ENCODE measurements around the gene CDC5L.

The CDC5L gene

GRCh38 chr6:44477293-44477894 lies 89.9 kb downstream of the CDC5L start:
- DNase-seq: no peak

- no peak for DNase-seq
Observed at GRCh38 chr6:44478158-44478557, 90.7 kb downstream of the CDC5L start.

GRCh38 chr6:44478591-44479254 lies 91.2 kb downstream of the CDC5L start:
- DNase-seq: no peak

GRCh38 chr6:44480097-44480541 lies 92.6 kb downstream of the CDC5L start:
- no peak for DNase-seq

GRCh38 chr6:44481056-44481455 lies 93.5 kb downstream of the CDC5L start:
- DNase-seq: no peak

GRCh38 chr6:44481760-44482159 lies 94.3 kb downstream of the CDC5L start:
- DNase-seq: no peak

GRCh38 chr6:44485601-44486401 lies 98.3 kb downstream of the CDC5L start:
- no peak for DNase-seq

- no peak for DNase-seq
Observed at GRCh38 chr6:44487002-44487401, 99.5 kb downstream of the CDC5L start.

GRCh38 chr6:44487586-44487985 lies 100.1 kb downstream of the CDC5L start:
- no peak for DNase-seq

- no peak for DNase-seq
Observed at GRCh38 chr6:44489910-44490604, 102.6 kb downstream of the CDC5L start.

- no peak for DNase-seq
Observed at GRCh38 chr6:44493132-44493531, 105.6 kb downstream of the CDC5L start.

- DNase-seq: no peak
Observed at GRCh38 chr6:44493593-44493992, 106.1 kb downstream of the CDC5L start.

GRCh38 chr6:44494011-44494501 lies 106.5 kb downstream of the CDC5L start:
- DNase-seq: no peak

GRCh38 chr6:44495036-44495901 lies 107.8 kb downstream of the CDC5L start:
- no peak for DNase-seq

- no peak for DNase-seq
Observed at GRCh38 chr6:44496665-44497369, 109.3 kb downstream of the CDC5L start.

- no peak for DNase-seq
Observed at GRCh38 chr6:44497807-44498206, 110.3 kb downstream of the CDC5L start.

- DNase-seq: no peak
Observed at GRCh38 chr6:44498436-44498835, 110.9 kb downstream of the CDC5L start.

GRCh38 chr6:44499609-44500008 lies 112.1 kb downstream of the CDC5L start:
- DNase-seq: no peak
